PC-3 (cell line): ENCODE results near the gene F13A1. TPM values are rescaled to one million over a fixed set of nuclear protein-coding genes. Genes with fewer than 3 reads are reported as not detected.

Experiments used
- ATAC-seq: fragments of 200-7000 bp; cut with Tn5 transposase; 2 replicates; pipeline ENCODE4 v1.9.1; 2020; ENCODE audit warnings: mild to moderate bottlenecking, moderate library complexity
- BruUV-seq: library from RNA; stranded (reverse); fragments of 400-500 nt; replicated peaks from 2 replicates; lab custom pipeline; 2021; lab: Mats Ljungman, UMichigan
- CTCF ChIA-PET: fragments of 300-600 bp; sonication (Branson Sonifier 250); formaldehyde crosslinking; loops from one replicate; lab custom pipeline; 2022; ENCODE audit warnings: antibody characterized with exemption; lab: Charles Lee
- POLR2A ChIA-PET: fragments of 300-600 bp; sonication (Branson Sonifier 250); formaldehyde crosslinking; loops from one replicate; lab custom pipeline; 2022; ENCODE audit warnings: antibody characterized with exemption; ENCODE audit not compliant: unreplicated experiment; lab: Charles Lee
- DNase-seq: peaks from one replicate; pipeline ENCODE4 v3.0.0-alpha.2; 2015
- H2AFZ ChIP-seq: fragments of 300-600 bp; sonication (generic); 2 replicates; pipeline ENCODE4 v1.6.0; 2016; ENCODE audit warnings: antibody characterized with exemption, low read length
- H3F3A ChIP-seq: fragments of 300-600 bp; sonication (generic); one replicate; pipeline ENCODE4 v1.6.0; 2017; ENCODE audit warnings: antibody characterized with exemption, low read length, control low read depth, mild to moderate bottlenecking; ENCODE audit not compliant: unreplicated experiment
- H3K27ac ChIP-seq: fragments of 300-600 bp; sonication (generic); 2 replicates; pipeline ENCODE4 v1.5.1; 2016; ENCODE audit warnings: mild to moderate bottlenecking, low read length
- H3K27me3 ChIP-seq: fragments of 300-600 bp; sonication (generic); 2 replicates; pipeline ENCODE4 v1.6.1; 2016; ENCODE audit warnings: low read length, mixed read lengths
- H3K36me3 ChIP-seq: fragments of 300-600 bp; sonication (generic); 2 replicates; pipeline ENCODE4 v1.6.1; 2016; ENCODE audit warnings: low read depth, mixed run types, low read length, mixed read lengths
- H3K4me1 ChIP-seq: fragments of 300-600 bp; sonication (generic); 2 replicates; pipeline ENCODE4 v1.5.1; 2016; ENCODE audit warnings: low read length; ENCODE audit not compliant: insufficient read depth
- H3K4me2 ChIP-seq: fragments of 300-600 bp; sonication (generic); 2 replicates; pipeline ENCODE4 v1.6.0; 2016; ENCODE audit warnings: low read length
- H3K4me3 ChIP-seq: fragments of 300-600 bp; sonication (generic); 2 replicates; pipeline ENCODE4 v1.5.1; 2016; ENCODE audit warnings: mild to moderate bottlenecking, low read length, mixed read lengths
- H3K79me2 ChIP-seq: fragments of 300-600 bp; sonication (generic); 2 replicates; pipeline ENCODE4 v1.6.1; 2017; ENCODE audit warnings: low read length, mixed read lengths
- H3K9ac ChIP-seq: fragments of 300-600 bp; sonication (generic); 2 replicates; pipeline ENCODE4 v1.6.0; 2016; ENCODE audit warnings: mild to moderate bottlenecking, low read length
- H3K9me2 ChIP-seq: fragments of 300-600 bp; sonication (generic); replicated peaks from 2 replicates; pipeline ENCODE4 v1.6.1; 2016; ENCODE audit warnings: mixed run types, low read length, mixed read lengths
- H3K9me3 ChIP-seq: fragments of 300-600 bp; sonication (generic); 2 replicates; pipeline ENCODE4 v1.6.1; 2016; ENCODE audit warnings: low read length, mixed read lengths
- H4K20me1 ChIP-seq: fragments of 300-600 bp; sonication (generic); 2 replicates; pipeline ENCODE4 v1.6.1; 2016; ENCODE audit warnings: low read length, mixed read lengths
- CTCF ChIP-seq: fragments of 300-600 bp; sonication (generic); conservative IDR thresholded peaks from 2 replicates; pipeline ENCODE4 v1.5.1; 2017; ENCODE audit warnings: antibody characterized with exemption, low read depth, mild to moderate bottlenecking, low read length
- EZH2 ChIP-seq: fragments of 300-600 bp; sonication (generic); IDR thresholded peaks from one replicate; pipeline ENCODE4 v1.6.1; 2017; ENCODE audit warnings: antibody characterized with exemption, mild to moderate bottlenecking, low read length; ENCODE audit not compliant: unreplicated experiment
- EZH2phosphoT487 ChIP-seq: fragments of 300-600 bp; sonication (generic); IDR thresholded peaks from 2 replicates; pipeline ENCODE4 v1.6.1; 2018; ENCODE audit warnings: mild to moderate bottlenecking, antibody characterized with exemption, low read length, borderline replicate concordance
- intact Hi-C: fragments of 100-400 bp; cut with micrococcal nuclease; formaldehyde crosslinking; loops from 2 replicates; pipeline ENCODE4 v1.9.0; 2023
- total RNA-seq: library from RNA; depleted of rRNA; stranded (reverse); fragments of >200 nt; gene quantifications from 2 replicates; pipeline ENCODE4 v1.2.3, GENCODE V29; 2014

Gene F13A1
- total RNA-seq, 1 experiment from 2014 or later = not detected

GRCh38 chr6:6224933-6225486 is 95.5 kb downstream of the F13A1 start:
- Histone ChIP-seq H3K27me3 (peaks cover 17% of the 10 kb centered on the region; the same call in 1 of the 2 replicates), H3K4me3 (no peak overlapping the region), H3K9ac (no peak overlapping the region), H3F3A (no peaks in the 10 kb centered on the region), H3K79me2 (no peaks in the 10 kb centered on the region), H3K4me2 (no peak overlapping the region), H3K27ac (no peak overlapping the region), H4K20me1 (no peaks in the 10 kb centered on the region), H3K9me2 (no peaks in the 10 kb centered on the region), H3K36me3 (no peaks in the 10 kb centered on the region), H2AFZ (no peak overlapping the region), H3K4me1 (no peaks in the 10 kb centered on the region), H3K9me3 (no peaks in the 10 kb centered on the region)
- no TSS peak for BruUV-seq
- intact Hi-C loops = no loop called here
- no peak for TF ChIP-seq EZH2
- TF ChIP-seq EZH2phosphoT487 = no peak
- TF ChIP-seq CTCF = peak; percentile 62
- POLR2A ChIA-PET = no interaction called here
- ATAC-seq (no peak), DNase-seq (peak; percentile 41)
- CTCF ChIA-PET = no interaction called here

- ChIA-PET POLR2A (no interaction called here), CTCF (no interaction called here)
- H3K79me2 ChIP-seq = no peaks in the 10 kb centered on the region
- H4K20me1 ChIP-seq = no peaks in the 10 kb centered on the region
- intact Hi-C loops = no loop called here
- no peak overlapping the region for H3K27ac ChIP-seq
- no TSS peak for BruUV-seq
- H3F3A ChIP-seq = no peaks in the 10 kb centered on the region
- no peak overlapping the region for H3K4me2 ChIP-seq
- TF ChIP-seq EZH2 (no peak), CTCF (peak; percentile 52)
- H3K9ac ChIP-seq = no peak overlapping the region
- no peaks in the 10 kb centered on the region for H3K9me2 ChIP-seq
- H2AFZ ChIP-seq = no peak overlapping the region
- H3K36me3 ChIP-seq = no peaks in the 10 kb centered on the region
- no peaks in the 10 kb centered on the region for H3K4me1 ChIP-seq
- peaks cover 14% of the 10 kb centered on the region; the same call in 1 of the 2 replicates for H3K27me3 ChIP-seq
- DNase-seq (peak; percentile 28), ATAC-seq (no peak)
- H3K4me3 ChIP-seq = no peak overlapping the region
- H3K9me3 ChIP-seq = no peaks in the 10 kb centered on the region
Measured at GRCh38 chr6:6221787-6222535, 98.5 kb downstream of the F13A1 start.

- Histone ChIP-seq H3K36me3 (no peaks in the 10 kb centered on the region), H4K20me1 (no peaks in the 10 kb centered on the region), H3K9ac (no peak overlapping the region), H2AFZ (no peak overlapping the region), H3K9me2 (no peaks in the 10 kb centered on the region), H3K4me2 (no peak overlapping the region), H3K9me3 (no peaks in the 10 kb centered on the region), H3K4me1 (no peaks in the 10 kb centered on the region), H3K27ac (no peak overlapping the region), H3K4me3 (no peak overlapping the region), H3K79me2 (no peaks in the 10 kb centered on the region), H3F3A (no peaks in the 10 kb centered on the region), H3K27me3 (peaks cover 14% of the 10 kb centered on the region; the same call in 1 of the 2 replicates)
- peak; percentile 54 for TF ChIP-seq CTCF
- no peak for TF ChIP-seq EZH2phosphoT487
- BruUV-seq = no TSS peak
- DNase-seq (peak; percentile 6), ATAC-seq (no peak)
- POLR2A ChIA-PET = no interaction called here
- intact Hi-C loops = no loop called here
- CTCF ChIA-PET = no interaction called here
Measured at GRCh38 chr6:6220718-6221117, 99.7 kb downstream of the F13A1 start.
